ENCODE results near the gene CXCL14.
A peak's percentile ranks its signal among the peaks of the same experiment; 100 is the strongest.

The CXCL14 gene

DNA sequence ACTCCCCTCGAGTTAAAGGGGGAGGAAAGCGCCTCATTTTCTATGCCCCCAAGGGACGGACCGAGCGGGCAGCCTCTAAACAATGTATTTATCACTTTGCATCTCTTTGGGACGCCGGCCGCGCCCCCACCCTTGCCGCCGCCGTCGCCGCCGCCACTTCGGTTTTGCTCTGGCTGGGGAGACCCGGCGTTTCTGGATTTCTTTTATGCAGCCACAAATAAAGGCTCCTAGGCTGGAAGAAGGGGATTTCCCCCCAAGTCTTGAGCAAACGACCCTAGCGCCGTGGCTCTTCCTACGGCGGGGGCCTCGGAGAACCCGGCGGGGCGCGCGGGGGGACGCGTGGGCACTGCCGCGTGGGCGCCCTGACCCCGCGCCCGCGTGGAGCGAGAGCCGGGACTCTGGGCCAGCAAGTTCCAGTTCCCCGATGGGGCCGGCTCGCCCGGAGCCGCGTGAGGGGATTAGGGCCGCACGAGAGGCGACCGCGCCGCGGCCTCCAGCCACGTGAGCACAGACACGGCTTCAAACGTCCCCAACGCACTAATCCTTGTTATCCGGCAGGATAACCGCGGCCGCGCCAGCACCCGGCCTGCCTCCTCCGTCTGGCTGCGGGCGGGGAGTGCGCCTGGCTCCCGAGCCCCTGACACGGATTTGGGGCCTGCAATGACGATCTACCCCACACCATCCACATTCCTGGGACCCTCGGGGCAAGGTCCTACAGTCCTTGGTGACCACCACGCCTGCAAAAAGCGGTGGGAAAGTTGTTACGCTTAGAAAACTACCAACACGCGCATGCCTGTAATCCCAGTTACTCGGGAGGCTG, 35.1 kb downstream of the CXCL14 start:
- peak; percentile 28 for ATAC-seq (replicated peaks; ENCODE audit: extremely low read depth, poor library complexity, severe bottlenecking)
- Mint-ChIP-seq H3K4me1 (peaks cover 12% of the 10 kb centered on the region), H3K27ac (ENCODE audit: low read depth) (peak overlapping the region; percentile 88)

GRCh38 chr5:135543001-135543484, 35.7 kb downstream of the CXCL14 start:
- H3K4me3 Mint-ChIP-seq, result peak overlapping the region; percentile 90
- H3K27me3 Mint-ChIP-seq, result peaks cover 92% of the 10 kb centered on the region
- no peak overlapping the region for H3K27ac Mint-ChIP-seq (ENCODE audit: low read depth)
- DNase-seq (ENCODE audit: low spot score in 2 of 2), result no peak
- H3K36me3 Mint-ChIP-seq (ENCODE audit: insufficient read depth), result no peaks in the 10 kb centered on the region
- H3K4me1 Mint-ChIP-seq, result peaks cover 12% of the 10 kb centered on the region
- no peaks in the 10 kb centered on the region for H3K9me3 Mint-ChIP-seq
- no peak for ATAC-seq (replicated peaks; ENCODE audit: extremely low read depth, poor library complexity, severe bottlenecking)

More for the DNA sequence above, 35.1 kb downstream of the CXCL14 start:
- peaks cover 89% of the 10 kb centered on the region for H3K27me3 Mint-ChIP-seq
- H3K4me3 Mint-ChIP-seq, result peak overlapping the region; percentile 90
- H3K9me3 Mint-ChIP-seq, result no peaks in the 10 kb centered on the region
- DNase-seq (ENCODE audit: low spot score in 2 of 2), result no peak
- H3K36me3 Mint-ChIP-seq (ENCODE audit: insufficient read depth), result no peaks in the 10 kb centered on the region

DNA sequence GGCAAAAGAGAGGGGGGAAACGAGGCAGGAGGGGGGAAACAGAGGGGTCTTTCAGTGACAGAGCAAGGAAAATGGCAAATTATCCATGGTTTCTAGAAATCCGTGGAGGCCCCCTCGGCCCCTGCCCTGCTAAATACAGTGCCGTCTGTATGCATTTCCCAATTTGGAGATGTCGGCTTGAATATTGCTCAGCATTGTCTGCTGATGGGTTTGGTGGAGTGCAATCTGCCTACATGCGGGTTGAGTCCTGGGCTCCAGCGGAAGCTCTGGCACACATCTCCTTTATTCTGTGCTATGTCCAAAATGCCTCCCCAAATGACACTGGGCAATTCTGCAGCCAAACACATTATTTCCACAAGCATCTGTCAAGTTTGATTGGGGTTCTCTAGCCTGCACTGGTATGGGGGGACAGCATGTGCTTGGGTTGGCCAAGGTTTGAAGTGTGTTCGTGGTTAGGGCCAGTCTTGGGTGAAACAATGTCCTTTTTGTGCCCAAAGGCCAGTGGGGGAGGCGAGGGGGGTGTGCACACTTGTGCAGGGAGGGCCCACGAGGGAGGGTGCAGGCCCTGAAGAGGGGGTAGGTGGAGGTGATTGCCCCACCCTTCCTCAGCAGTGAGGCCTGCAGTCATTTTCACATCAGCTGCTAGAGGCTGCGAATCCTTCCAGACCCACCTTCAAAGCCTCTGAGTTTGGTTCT, 36.8 kb downstream of the CXCL14 start:
- Mint-ChIP-seq H3K27me3 (peaks cover 92% of the 10 kb centered on the region), H3K4me3 (no peak overlapping the region), H3K9me3 (no peaks in the 10 kb centered on the region), H3K27ac (ENCODE audit: low read depth) (no peak overlapping the region), H3K4me1 (peaks cover 12% of the 10 kb centered on the region), H3K36me3 (ENCODE audit: insufficient read depth) (no peaks in the 10 kb centered on the region)
- no peak for DNase-seq (ENCODE audit: low spot score in 2 of 2)
- no peak for ATAC-seq (replicated peaks; ENCODE audit: extremely low read depth, poor library complexity, severe bottlenecking)

GRCh38 chr5:135539430-135540005, 39.3 kb downstream of the CXCL14 start:
- H3K36me3 Mint-ChIP-seq (ENCODE audit: insufficient read depth), result no peaks in the 10 kb centered on the region
- H3K4me3 Mint-ChIP-seq, result no peak overlapping the region
- H3K27me3 Mint-ChIP-seq, result peaks cover 92% of the 10 kb centered on the region
- ATAC-seq (replicated peaks; ENCODE audit: extremely low read depth, poor library complexity, severe bottlenecking) (no peak), DNase-seq (ENCODE audit: low spot score in 2 of 2) (no peak)
- peaks cover 18% of the 10 kb centered on the region for H3K4me1 Mint-ChIP-seq
- no peak overlapping the region for H3K27ac Mint-ChIP-seq (ENCODE audit: low read depth)
- H3K9me3 Mint-ChIP-seq, result no peaks in the 10 kb centered on the region

DNA sequence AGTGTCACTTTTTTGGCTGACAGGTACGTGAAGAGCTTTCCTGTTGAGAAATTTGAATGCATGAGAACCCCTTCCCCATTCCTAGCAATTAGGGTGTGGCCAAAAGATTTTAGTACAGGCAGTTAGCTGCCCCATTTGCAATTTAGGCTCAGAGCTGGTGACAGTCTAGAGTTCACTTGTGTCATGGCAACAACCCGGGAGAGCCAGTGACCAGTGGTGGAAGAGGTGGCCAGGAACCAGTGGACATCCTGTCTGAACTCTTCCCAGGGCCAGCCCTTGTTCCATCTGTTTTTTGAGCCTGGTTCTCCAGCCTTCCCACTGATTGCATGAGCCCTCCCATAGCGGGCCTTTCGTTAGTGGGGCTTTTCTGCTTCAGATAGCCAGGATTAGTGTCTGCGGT, 40.5 kb downstream of the CXCL14 start:
- no peak for ATAC-seq (replicated peaks; ENCODE audit: extremely low read depth, poor library complexity, severe bottlenecking)
- Mint-ChIP-seq H3K36me3 (ENCODE audit: insufficient read depth) (no peaks in the 10 kb centered on the region), H3K4me1 (peaks cover 11% of the 10 kb centered on the region), H3K9me3 (no peaks in the 10 kb centered on the region), H3K27ac (ENCODE audit: low read depth) (no peak overlapping the region), H3K4me3 (no peak overlapping the region), H3K27me3 (peaks cover 94% of the 10 kb centered on the region)
- no peak for DNase-seq (ENCODE audit: low spot score in 2 of 2)

DNA sequence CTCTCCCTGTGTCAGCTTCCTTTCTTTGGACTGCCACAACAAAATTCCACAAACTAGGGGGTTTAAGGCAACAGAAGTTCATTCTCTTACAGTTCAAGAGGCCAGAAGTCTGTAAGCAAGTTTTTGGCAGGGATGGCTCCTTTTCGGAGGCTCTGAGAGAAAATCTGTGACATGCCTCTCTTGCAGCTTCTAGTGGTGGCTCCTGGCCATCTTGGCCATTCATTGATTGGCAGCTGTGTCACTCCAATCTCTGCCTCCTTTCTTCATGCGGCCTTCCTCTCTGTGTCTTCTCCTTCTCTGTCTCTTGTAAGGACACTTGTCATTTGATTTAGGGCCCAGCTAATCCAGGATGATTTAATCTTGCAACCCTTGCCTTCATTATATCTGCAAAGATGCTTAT, 41.0 kb downstream of the CXCL14 start:
- Mint-ChIP-seq H3K4me3 (no peak overlapping the region), H3K4me1 (peaks cover 6% of the 10 kb centered on the region), H3K27me3 (peaks cover 94% of the 10 kb centered on the region), H3K9me3 (no peaks in the 10 kb centered on the region), H3K36me3 (ENCODE audit: insufficient read depth) (no peaks in the 10 kb centered on the region), H3K27ac (ENCODE audit: low read depth) (no peak overlapping the region)
- DNase-seq (ENCODE audit: low spot score in 2 of 2) (no peak), ATAC-seq (replicated peaks; ENCODE audit: extremely low read depth, poor library complexity, severe bottlenecking) (no peak)

DNA sequence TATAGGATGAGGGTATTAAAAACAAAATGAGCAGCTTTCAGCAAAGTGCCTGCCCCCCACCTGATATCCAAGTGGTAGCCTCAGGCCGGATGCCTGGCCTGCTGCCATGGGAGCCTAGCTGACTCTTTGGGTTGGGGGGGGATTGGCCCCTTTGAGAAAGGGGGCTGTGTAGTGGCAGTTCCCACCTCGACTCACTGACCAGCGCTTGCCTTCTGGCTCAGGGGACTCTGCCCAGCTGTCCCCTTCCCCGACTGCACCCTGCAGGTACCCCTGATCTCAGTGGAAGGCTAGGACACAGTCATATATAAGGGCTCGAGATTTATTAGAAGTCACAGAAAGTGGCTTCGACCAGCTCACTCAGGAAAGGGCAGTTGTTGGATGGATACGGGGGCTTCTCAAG, 41.5 kb downstream of the CXCL14 start:
- no peaks in the 10 kb centered on the region for H3K36me3 Mint-ChIP-seq (ENCODE audit: insufficient read depth)
- ATAC-seq (replicated peaks; ENCODE audit: extremely low read depth, poor library complexity, severe bottlenecking), result no peak
- peaks cover 6% of the 10 kb centered on the region for H3K4me1 Mint-ChIP-seq
- no peak for DNase-seq (ENCODE audit: low spot score in 2 of 2)
- H3K4me3 Mint-ChIP-seq, result no peak overlapping the region
- H3K27me3 Mint-ChIP-seq, result peaks cover 98% of the 10 kb centered on the region
- H3K27ac Mint-ChIP-seq (ENCODE audit: low read depth), result no peak overlapping the region
- H3K9me3 Mint-ChIP-seq, result no peaks in the 10 kb centered on the region

DNA sequence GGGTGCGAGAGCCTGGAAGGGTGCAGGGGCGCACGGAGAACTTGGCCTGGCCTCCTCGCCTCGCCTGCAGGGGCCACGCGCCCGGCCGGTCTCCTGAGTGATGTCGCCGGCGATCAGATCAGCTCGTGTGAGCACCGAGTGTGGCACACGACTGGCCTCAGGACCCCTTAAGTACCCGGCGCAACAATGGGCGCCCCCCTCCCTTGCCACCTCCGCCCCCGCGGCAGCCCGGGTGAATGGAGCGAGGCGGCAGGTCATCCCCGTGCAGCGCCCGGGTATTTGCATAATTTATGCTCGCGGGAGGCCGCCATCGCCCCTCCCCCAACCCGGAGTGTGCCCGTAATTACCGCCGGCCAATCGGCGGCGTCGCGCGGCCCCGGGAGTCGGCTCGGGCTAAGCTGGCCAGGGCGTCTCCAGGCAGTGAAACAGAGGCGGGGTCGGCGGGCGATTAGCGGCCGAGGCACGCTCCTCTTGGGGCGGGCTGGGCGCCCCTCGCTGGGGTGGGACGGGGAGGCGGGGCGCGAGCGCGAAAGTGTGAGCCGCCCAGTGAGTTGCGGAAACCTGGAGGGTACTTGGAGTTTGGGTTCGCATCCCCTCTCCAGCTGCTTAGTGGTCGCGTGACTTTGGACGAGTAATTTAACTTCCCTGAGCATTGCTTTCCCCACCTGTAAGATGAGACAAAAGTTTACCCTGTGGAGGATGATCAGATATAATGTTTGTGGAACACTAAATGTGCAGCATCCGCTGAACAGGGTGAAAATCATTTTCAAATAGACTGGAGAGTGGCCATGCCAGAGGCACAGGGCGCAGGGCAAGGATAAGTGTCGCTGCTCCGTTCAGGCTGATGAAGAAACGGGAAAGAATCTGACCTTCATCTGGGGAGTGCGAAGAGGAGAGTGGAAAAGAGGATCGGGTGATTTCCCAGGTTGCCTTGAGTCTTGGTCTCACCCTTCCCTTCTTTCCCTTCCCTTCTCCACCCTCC, 42.7 kb downstream of the CXCL14 start, which contains the start of gene NEUROG1:
Gene NEUROG1, minus strand, starts transcription at position 145 of the 982 bp plus-strand sequence. CDS start 274 bp downstream, outside the sequence.
- H3K36me3 Mint-ChIP-seq (ENCODE audit: insufficient read depth), result no peaks in the 10 kb centered on the region
- H3K27me3 Mint-ChIP-seq, result peaks cover 100% of the 10 kb centered on the region
- DNase-seq (ENCODE audit: low spot score in 2 of 2), result no peak
- no peaks in the 10 kb centered on the region for H3K9me3 Mint-ChIP-seq
- no peak for ATAC-seq (replicated peaks; ENCODE audit: extremely low read depth, poor library complexity, severe bottlenecking)
- H3K27ac Mint-ChIP-seq (ENCODE audit: low read depth), result no peak within 1 kb of the TSS
- H3K4me1 Mint-ChIP-seq, result peaks cover 6% of the 10 kb centered on the region
- no peak within 1 kb of the TSS for H3K4me3 Mint-ChIP-seq

DNA sequence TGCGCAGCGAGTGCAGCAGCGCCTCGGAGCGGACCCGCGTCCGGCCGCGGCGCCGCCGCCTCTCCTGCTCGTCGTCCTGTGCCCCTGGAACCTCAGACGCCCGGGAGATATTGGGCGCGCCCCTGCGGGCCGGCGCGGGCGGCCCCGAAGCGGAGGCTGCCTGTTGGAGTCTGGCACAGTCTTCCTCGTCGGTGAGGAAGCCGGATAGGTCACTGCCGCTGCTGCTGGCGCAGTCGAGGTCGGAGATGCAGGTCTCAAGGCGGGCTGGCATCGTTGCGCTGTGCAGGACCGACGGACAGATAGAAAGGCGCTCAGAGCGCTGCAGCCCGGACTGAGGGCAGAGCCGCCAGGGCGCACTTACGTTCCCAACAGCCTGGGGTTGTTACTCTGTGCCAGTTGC, 43.4 kb downstream of the CXCL14 start:
- DNase-seq (ENCODE audit: low spot score in 2 of 2) (no peak), ATAC-seq (replicated peaks; ENCODE audit: extremely low read depth, poor library complexity, severe bottlenecking) (no peak)
- H3K27me3 Mint-ChIP-seq, result peaks cover 100% of the 10 kb centered on the region

GRCh38 chr5:135534609-135535419, 44.0 kb downstream of the CXCL14 start:
- ATAC-seq (replicated peaks; ENCODE audit: extremely low read depth, poor library complexity, severe bottlenecking), result no peak
- Mint-ChIP-seq H3K4me3 (no peak overlapping the region), H3K27ac (ENCODE audit: low read depth) (no peak overlapping the region), H3K27me3 (peaks cover 100% of the 10 kb centered on the region), H3K36me3 (ENCODE audit: insufficient read depth) (no peaks in the 10 kb centered on the region), H3K4me1 (peaks cover 6% of the 10 kb centered on the region), H3K9me3 (no peaks in the 10 kb centered on the region)
- no peak for DNase-seq (ENCODE audit: low spot score in 2 of 2)

More for the DNA sequence above, 43.4 kb downstream of the CXCL14 start:
- Mint-ChIP-seq H3K27ac (ENCODE audit: low read depth) (no peak overlapping the region), H3K9me3 (no peaks in the 10 kb centered on the region), H3K36me3 (ENCODE audit: insufficient read depth) (no peaks in the 10 kb centered on the region), H3K4me1 (peaks cover 6% of the 10 kb centered on the region), H3K4me3 (no peak overlapping the region)

DNA sequence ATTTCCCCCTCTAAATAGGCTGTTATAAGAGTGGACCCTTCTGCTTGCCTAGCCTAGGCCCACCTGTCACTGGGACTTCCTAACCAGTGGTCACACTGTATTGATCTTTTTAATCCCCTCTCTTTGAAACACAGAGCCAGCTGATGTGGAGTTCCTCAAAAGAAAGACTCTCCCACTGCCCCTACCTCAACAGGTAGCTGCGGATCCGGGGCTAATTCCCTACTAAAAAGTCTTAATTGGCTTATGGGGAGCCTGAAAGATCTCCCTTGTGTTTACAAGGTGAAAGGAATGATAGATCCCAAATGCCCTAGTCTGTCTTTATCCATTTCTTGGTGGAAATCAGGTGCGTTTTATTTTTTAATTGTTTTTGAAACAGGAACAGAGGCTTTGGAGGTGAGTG, 45.0 kb downstream of the CXCL14 start:
- Mint-ChIP-seq H3K36me3 (ENCODE audit: insufficient read depth) (no peaks in the 10 kb centered on the region), H3K9me3 (no peaks in the 10 kb centered on the region), H3K27me3 (peaks cover 93% of the 10 kb centered on the region), H3K27ac (ENCODE audit: low read depth) (no peak overlapping the region), H3K4me3 (no peak overlapping the region), H3K4me1 (peaks cover 6% of the 10 kb centered on the region)
- DNase-seq (ENCODE audit: low spot score in 2 of 2) (no peak), ATAC-seq (replicated peaks; ENCODE audit: extremely low read depth, poor library complexity, severe bottlenecking) (no peak)
